Transverse colon (tissue), 4 donors: ENCODE measurements around the gene RFWD3. TPM values are rescaled to one million over a fixed set of nuclear protein-coding genes. Genes with fewer than 3 reads are reported as not detected.

Experiments
- DNase-seq: peaks from one replicate; pipeline ENCODE4 v3.0.0-alpha.2; 2019
- H3K27ac ChIP-seq, 4 donors: fragments of 200-600 bp; sonication (generic); 2 replicates each; pipeline ENCODE4 v1.5.1; 2016 to 2018; ENCODE audit warnings: inconsistent platforms in 4 of 4
- H3K27me3 ChIP-seq: fragments of 200-600 bp; sonication (generic); 2 replicates; pipeline ENCODE4 v1.5.1; 2017; ENCODE audit warnings: inconsistent platforms
- H3K36me3 ChIP-seq, 4 donors: fragments of 200-600 bp; sonication (generic); 2 replicates each; pipeline ENCODE4 v1.5.1; 2017 to 2019; ENCODE audit warnings: inconsistent platforms in 4 of 4
- H3K4me1 ChIP-seq, 4 donors: fragments of 200-600 bp; sonication (generic); 2 replicates each; pipeline ENCODE4 v1.5.1; 2017 to 2020; ENCODE audit warnings: inconsistent platforms in 4 of 4
- H3K4me3 ChIP-seq, 4 donors: fragments of 200-600 bp; sonication (generic); 1 replicate in 1 of 4; 2 replicates in 3 of 4; pipeline versions ENCODE4 v1.5.1 to v1.6.1; 2017 to 2019; ENCODE audit warnings: inconsistent platforms in 4 of 4
- H3K9me3 ChIP-seq, 2 donors: fragments of 200-600 bp; sonication (generic); 2 replicates each; pipeline ENCODE4 v1.5.1; 2017 to 2019; ENCODE audit warnings: inconsistent platforms in 2 of 2
- CTCF ChIP-seq, 5 experiments: fragments of 200-600 bp in 3 of 5; fragments of 450-650 bp in 2 of 5; sonication (generic) in 3 of 5; IDR thresholded peaks; 1 replicate in 2 of 5; 2 replicates in 3 of 5; pipeline ENCODE4 v1.5.1; 2016 to 2017; ENCODE audit warnings: antibody characterized with exemption in 5 of 5, inconsistent platforms in 3 of 5, mild to moderate bottlenecking in 2 of 5, moderate library complexity in 1 of 5
- EP300 ChIP-seq: sonication (generic); formaldehyde crosslinking; IDR thresholded peaks from one replicate; pipeline ENCODE4 v1.6.1; 2017; ENCODE audit warnings: antibody characterized with exemption, low read depth
- POLR2A ChIP-seq: fragments of 450-650 bp; IDR thresholded peaks from one replicate; pipeline ENCODE4 v1.6.1; 2016; ENCODE audit warnings: antibody characterized with exemption, mild to moderate bottlenecking, moderate library complexity
- POLR2AphosphoS5 ChIP-seq, 3 donors: sonication (generic); formaldehyde crosslinking; IDR thresholded peaks; one replicate each; pipeline ENCODE4 v1.6.1; 2016; ENCODE audit warnings: antibody characterized with exemption in 3 of 3
- WGBS, 2 donors: methylation state at CpG; one replicate each; pipeline ENCODE4 v1.1.5; 2018; ENCODE audit warnings: low coverage in 1 of 2; 5-methylcytosine and 5-hydroxymethylcytosine counted together
- in situ Hi-C, 4 donors: fragments of 200-750 bp; cut with MboI; loops; one replicate each; pipeline versions ENCODE4 v1.15.0 to v1.15.1; 2017; ENCODE audit warnings: low sequenced_read_pairs in 3 of 4, low pct_ligation_motif_present in 1 of 4, low pct_unique_long_range_greater_than_20kb in 1 of 4
- intact Hi-C: fragments of 100-400 bp; cut with DNase I; formaldehyde crosslinking; loops from one replicate; pipeline ENCODE4 v1.15.1; 2023; ENCODE audit warnings: low total_unique reads
- total RNA-seq, 4 donors: library from RNA; depleted of rRNA; stranded (reverse); fragments of >200 nt; gene quantifications; one replicate each; pipeline ENCODE4 v1.1.0, GENCODE V29; 2016

The RFWD3 gene
- total RNA-seq, 4 donors from 2014 or later, result 2.8 to 23.9 (median 19.2) TPM

GRCh38 chr16:74700438-74701225 is 34.0 kb upstream of the RFWD3 start, which contains the start of gene MLKL:
MLKL (minus strand) TSS chr16:74700862; CDS start chr16:74695757, 5,105 bp downstream.
- Histone ChIP-seq H3K27me3 (no peaks in the 10 kb centered on the region), H3K4me3 (peak within 1 kb of the TSS; percentile 28 to 86 (median 68)), H3K36me3 (no peaks in the 10 kb centered on the region), H3K9me3 (no peaks in the 10 kb centered on the region), H3K4me1 (peaks cover 0 to 31% (median 18%) of the 10 kb centered on the region in 4 donors), H3K27ac (peak within 1 kb of the TSS; percentile 82 to 91 (median 85))
- WGBS, 2 donors, result 0 to 1% methylated on average over 2 to 35 of the region's 35 CpGs
- intact Hi-C loops (no loop called here), in situ Hi-C loops (loop anchor here in 3 of 4 donors (25.0 kb wide), 2 partner anchors 162 to 412 kb away; partner anchors contain the start of gene LDHD (in 1 of the 3))
- TF ChIP-seq POLR2AphosphoS5 (IDR thresholded peaks at IDR 0.05), result peak; percentile 47 to 55 (median 48)
- peak; percentile 74 for TF ChIP-seq POLR2A
- TF ChIP-seq CTCF (IDR thresholded peaks at IDR 0.05), result peak in 1 of 5 experiments; percentile 14
- no peak for TF ChIP-seq EP300
- DNase-seq, result peak; percentile 70

- TF ChIP-seq EP300 (no peak), POLR2AphosphoS5 (IDR thresholded peaks at IDR 0.05) (no peak), CTCF (IDR thresholded peaks at IDR 0.05) (no peak), POLR2A (no peak)
- in situ Hi-C loops, result loop anchor here in 3 of 4 donors (25.0 kb wide), 2 partner anchors 162 to 412 kb away; partner anchors contain the start of gene LDHD (in 1 of the 3)
- H3K4me1 ChIP-seq, result peaks cover 0 to 31% (median 18%) of the 10 kb centered on the region in 4 donors
- H3K27ac ChIP-seq, result peak overlapping the region; percentile 82 to 91 (median 85)
- 0 to 5% methylated on average over 2 to 16 of the region's 16 CpGs for WGBS, 2 donors
- intact Hi-C loops, result no loop called here
- no peaks in the 10 kb centered on the region for H3K36me3 ChIP-seq
- peak overlapping the region; percentile 28 to 86 (median 68) for H3K4me3 ChIP-seq
- no peaks in the 10 kb centered on the region for H3K27me3 ChIP-seq
- no peak for DNase-seq
- no peaks in the 10 kb centered on the region for H3K9me3 ChIP-seq
Measured at GRCh38 chr16:74700116-74700437, 33.4 kb upstream of the RFWD3 start.

GRCh38 chr16:74699666-74700065 is 33.0 kb upstream of the RFWD3 start:
- Histone ChIP-seq H3K27ac (peak overlapping the region; percentile 82 to 91 (median 85)), H3K27me3 (no peaks in the 10 kb centered on the region), H3K4me3 (peak overlapping the region in 3 of 4 donors; percentile 63 to 86 (median 74)), H3K36me3 (no peaks in the 10 kb centered on the region), H3K9me3 (no peaks in the 10 kb centered on the region), H3K4me1 (peaks cover 0 to 31% (median 18%) of the 10 kb centered on the region in 4 donors)
- DNase-seq, result peak; percentile 35
- 55 to 65% methylated on average over 2 to 4 of the region's 4 CpGs for WGBS, 2 donors
- intact Hi-C loops, result no loop called here
- in situ Hi-C loops, result loop anchor here in 3 of 4 donors (25.0 kb wide), 2 partner anchors 163 to 413 kb away; partner anchors contain the start of gene LDHD (in 1 of the 3)
- TF ChIP-seq EP300 (no peak), CTCF (IDR thresholded peaks at IDR 0.05) (no peak), POLR2AphosphoS5 (IDR thresholded peaks at IDR 0.05) (no peak), POLR2A (no peak)

DNA sequence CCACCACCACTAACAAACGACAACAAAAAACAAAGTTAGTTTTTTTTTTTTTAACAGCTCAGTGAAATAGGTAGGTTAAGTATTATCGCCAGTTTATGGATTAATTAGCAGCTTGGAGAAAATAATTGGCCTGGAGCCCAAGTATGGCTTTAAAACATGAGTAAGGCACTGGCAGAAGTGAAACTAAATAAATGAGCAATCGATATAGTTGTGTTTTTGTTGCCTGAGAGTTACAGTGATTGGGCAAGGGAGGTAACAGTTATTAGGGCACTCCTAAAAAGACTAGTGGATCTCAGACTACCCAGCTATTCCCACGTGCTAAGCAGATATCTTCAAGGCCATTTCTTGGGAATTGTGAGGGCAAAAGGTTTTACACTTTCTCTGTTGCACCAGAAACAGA is 31.5 kb upstream of the RFWD3 start:
- Histone ChIP-seq H3K36me3 (no peaks in the 10 kb centered on the region), H3K9me3 (no peaks in the 10 kb centered on the region), H3K27me3 (no peaks in the 10 kb centered on the region), H3K4me3 (no peak overlapping the region), H3K27ac (peak overlapping the region in 3 of 4 donors; percentile 18 to 26 (median 21)), H3K4me1 (peaks cover 0 to 31% (median 18%) of the 10 kb centered on the region in 4 donors)
- TF ChIP-seq EP300 (no peak), POLR2A (no peak), CTCF (IDR thresholded peaks at IDR 0.05) (no peak), POLR2AphosphoS5 (IDR thresholded peaks at IDR 0.05) (no peak)
- intact Hi-C loops, result no loop called here
- no peak for DNase-seq
- in situ Hi-C loops, result no loop called here
- 38 to 52% methylated on average over 3 to 4 of the region's 4 CpGs for whole genome bisulfite sequencing, 2 donors
